Mammary epithelial cell (primary cell): ENCODE data around the gene BTNL2.

Experiments used
- CTCF ChIP-seq, 2 donors: IDR thresholded peaks in 1 of 2; conservative IDR thresholded peaks in 1 of 2; 2 replicates each; pipeline ENCODE4 v1.5.1; 2011 to 2012; ENCODE audit warnings: inconsistent platforms in 2 of 2, low read length in 2 of 2, mild to moderate bottlenecking in 2 of 2, control low read depth in 1 of 2, low read depth in 1 of 2; ENCODE audit not compliant: insufficient read depth in 1 of 2; ENCODE audit errors: extremely low read depth in 1 of 2
- EZH2 ChIP-seq: IDR thresholded peaks from 2 replicates; pipeline ENCODE4 v1.6.1; 2012; ENCODE audit warnings: low read length, inconsistent platforms, borderline replicate concordance

- no peak for TF ChIP-seq EZH2
- no peak for TF ChIP-seq CTCF (conservative IDR thresholded peaks at IDR 0.05 in 1 of 2, IDR thresholded peaks at IDR 0.05 in 1 of 2; ENCODE audit: extremely low read depth in 1 of 2, insufficient read depth in 1 of 2, low read depth in 1 of 2, low read length in 2 of 2)
Observed at GRCh38 chr6:32396028-32396427, 11.0 kb downstream of the BTNL2 start.
